Liver (tissue), 9 donors: ENCODE results near the gene RBM23. TPM values are rescaled to one million over a fixed set of nuclear protein-coding genes. Genes with fewer than 3 reads are reported as not detected.

Experiments
- DNase-seq: peaks from one replicate; pipeline ENCODE4 v3.0.0-alpha.2; 2017; ENCODE audit warnings: low spot score
- H3K27ac ChIP-seq, 2 donors: one replicate each; pipeline ENCODE4 v1.7.0; 2013; ENCODE audit warnings: inconsistent platforms in 2 of 2, low read length in 2 of 2, control low read depth in 1 of 2, low read depth in 1 of 2, mild to moderate bottlenecking in 1 of 2
- H3K27me3 ChIP-seq, 4 donors: one replicate each; pipeline versions ENCODE4 v1.6.1 to v1.7.0; 2013; ENCODE audit warnings: low read length in 3 of 4, inconsistent platforms in 1 of 4, mild to moderate bottlenecking in 1 of 4, moderate library complexity in 1 of 4; ENCODE audit not compliant: control insufficient read depth in 4 of 4, insufficient read depth in 4 of 4
- H3K36me3 ChIP-seq, 4 donors: one replicate each; pipeline versions ENCODE4 v1.6.1 to v1.7.0; 2013; ENCODE audit warnings: low read length in 3 of 4, mild to moderate bottlenecking in 3 of 4, low read depth in 1 of 4, moderate library complexity in 1 of 4; ENCODE audit not compliant: control insufficient read depth in 4 of 4, insufficient read depth in 3 of 4
- H3K4me1 ChIP-seq, 4 donors: one replicate each; pipeline versions ENCODE4 v1.6.1 to v1.7.0; 2013; ENCODE audit warnings: low read length in 3 of 4, mild to moderate bottlenecking in 3 of 4, moderate library complexity in 1 of 4; ENCODE audit not compliant: control insufficient read depth in 4 of 4, insufficient read depth in 4 of 4
- H3K4me3 ChIP-seq, 3 donors: one replicate each; pipeline versions ENCODE4 v1.6.1 to v1.7.0; 2013; ENCODE audit warnings: low read length in 3 of 3, control low read depth in 1 of 3, low read depth in 1 of 3, mild to moderate bottlenecking in 1 of 3
- H3K9ac ChIP-seq, 2 donors: one replicate each; pipeline ENCODE4 v1.7.0; 2013; ENCODE audit warnings: low read length in 2 of 2, mild to moderate bottlenecking in 2 of 2, moderate library complexity in 2 of 2, control low read depth in 1 of 2, low read depth in 1 of 2
- H3K9me3 ChIP-seq, 4 donors: one replicate each; pipeline versions ENCODE4 v1.6.1 to v1.7.0; 2013; ENCODE audit warnings: low read length in 3 of 4; ENCODE audit not compliant: control insufficient read depth in 4 of 4
- EGR1 ChIP-seq, 2 donors: IDR thresholded peaks; 2 replicates each; pipeline ENCODE4 v1.6.1; 2016 to 2018; ENCODE audit warnings: antibody characterized with exemption in 2 of 2, low read depth in 2 of 2
- FOXA1 ChIP-seq: IDR thresholded peaks from 2 replicates; pipeline ENCODE4 v1.6.1; 2016; ENCODE audit warnings: antibody characterized with exemption
- FOXA2 ChIP-seq: IDR thresholded peaks from 2 replicates; pipeline ENCODE4 v1.6.1; 2016; ENCODE audit warnings: antibody characterized with exemption
- GABPA ChIP-seq, 2 donors: IDR thresholded peaks in 1 of 2; conservative IDR thresholded peaks in 1 of 2; 2 replicates each; pipeline ENCODE4 v1.6.1; 2016; ENCODE audit warnings: antibody characterized with exemption in 2 of 2, mild to moderate bottlenecking in 1 of 2, moderate library complexity in 1 of 2
- HNF4A ChIP-seq, 2 donors: conservative IDR thresholded peaks; 2 replicates each; pipeline ENCODE4 v1.6.1; 2016; ENCODE audit warnings: antibody characterized with exemption in 2 of 2, mild to moderate bottlenecking in 2 of 2
- HNF4G ChIP-seq: IDR thresholded peaks from 2 replicates; pipeline ENCODE4 v1.6.1; 2016; ENCODE audit warnings: antibody characterized with exemption
- JUND ChIP-seq, 2 donors: IDR thresholded peaks; 2 replicates each; pipeline ENCODE4 v1.6.1; 2016; ENCODE audit warnings: antibody characterized with exemption in 2 of 2
- NR2F2 ChIP-seq: IDR thresholded peaks from 2 replicates; pipeline ENCODE4 v1.6.1; 2016; ENCODE audit warnings: antibody characterized with exemption
- RAD21 ChIP-seq, 2 donors: IDR thresholded peaks; 2 replicates each; pipeline ENCODE4 v1.6.1; 2016; ENCODE audit warnings: antibody characterized with exemption in 2 of 2, mild to moderate bottlenecking in 2 of 2
- RXRA ChIP-seq, 2 donors: IDR thresholded peaks; 2 replicates each; pipeline ENCODE4 v1.6.1; 2017 to 2018; ENCODE audit warnings: antibody characterized with exemption in 2 of 2, mild to moderate bottlenecking in 1 of 2
- SP1 ChIP-seq: IDR thresholded peaks from 2 replicates; pipeline ENCODE4 v1.6.1; 2018; ENCODE audit warnings: antibody characterized with exemption, mild to moderate bottlenecking
- TAF1 ChIP-seq: conservative IDR thresholded peaks from 2 replicates; pipeline ENCODE4 v1.6.1; 2016; ENCODE audit warnings: antibody characterized with exemption, mild to moderate bottlenecking
- YY1 ChIP-seq: IDR thresholded peaks from 2 replicates; pipeline ENCODE4 v1.6.1; 2016; ENCODE audit warnings: antibody characterized with exemption, mild to moderate bottlenecking
- WGBS: extraction: QIAGEN DNeasy Blood & Tissue Kit; methylation state at CpG from one replicate; pipeline ENCODE4 v1.1.7; 2013; 5-methylcytosine and 5-hydroxymethylcytosine counted together
- polyA plus RNA-seq, 2 donors: library from polyadenylated mRNA; stranded (reverse) in 1 of 2; unstranded in 1 of 2; fragments of 200-250 nt in 1 of 2; fragments of >200 nt in 1 of 2; fragmentation: Nextera tagmentation in 1 of 2; extraction: Ambion mirVana in 1 of 2; gene quantifications; one replicate each; pipeline versions ENCODE4 v1.2.1 to v1.2.3, GENCODE V29; 2013 to 2015
- total RNA-seq, 2 donors: library from RNA; depleted of rRNA; stranded (reverse); fragments of >200 nt; gene quantifications; one replicate each; pipeline ENCODE4 v1.2.3, GENCODE V29; 2014
- TF ChIP-seq, protein P1 (sequence below): IDR thresholded peaks from 2 replicates; pipeline ENCODE4 v1.6.1; 2016; ENCODE audit warnings: antibody characterized with exemption
- TF ChIP-seq, protein P2 (sequence below): IDR thresholded peaks from 2 replicates; pipeline ENCODE4 v1.6.1; 2016; ENCODE audit warnings: antibody characterized with exemption
- TF ChIP-seq, protein P3 (sequence below): IDR thresholded peaks from 2 replicates; pipeline ENCODE4 v1.6.1; 2016; ENCODE audit warnings: antibody characterized with exemption
- TF ChIP-seq, protein P4 (sequence below): IDR thresholded peaks from 2 replicates; pipeline ENCODE4 v1.6.1; 2016; ENCODE audit warnings: antibody characterized with exemption, mild to moderate bottlenecking
- donor health status: healthy.
- donor health status: healthy.
- donor health status: healthy.
- donor health status: healthy.
- donor health status: healthy.

Gene RBM23
- total and polyA plus RNA-seq, 4 donors, result 22.3 to 242 (median 31.4) TPM

DNA sequence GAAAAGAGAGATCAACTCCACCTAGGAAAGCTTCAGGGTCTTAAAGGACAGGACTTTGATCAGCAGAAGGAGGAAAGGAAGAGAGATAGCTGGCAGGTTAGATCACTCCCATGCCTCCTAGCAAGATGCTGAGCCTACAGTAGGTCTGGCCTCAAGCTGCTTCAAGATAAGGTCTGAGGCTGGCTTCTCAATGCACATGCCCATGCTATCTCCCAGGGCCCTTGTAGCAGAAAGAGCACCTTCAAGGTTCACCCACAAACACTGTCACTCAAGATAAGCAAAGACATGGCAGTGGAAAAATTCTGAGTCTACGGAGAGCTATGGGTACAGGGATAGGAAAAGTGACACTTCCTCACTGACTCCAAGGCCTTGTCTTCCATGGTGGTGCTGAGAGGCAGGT lies 21.6 kb downstream of the RBM23 start (continued):
- TF ChIP-seq JUND (IDR thresholded peaks at IDR 0.05), result no peak
- TF ChIP-seq, protein P1, sequence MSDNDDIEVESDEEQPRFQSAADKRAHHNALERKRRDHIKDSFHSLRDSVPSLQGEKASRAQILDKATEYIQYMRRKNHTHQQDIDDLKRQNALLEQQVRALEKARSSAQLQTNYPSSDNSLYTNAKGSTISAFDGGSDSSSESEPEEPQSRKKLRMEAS, result no peak
- TF ChIP-seq TAF1, result no peak

DNA sequence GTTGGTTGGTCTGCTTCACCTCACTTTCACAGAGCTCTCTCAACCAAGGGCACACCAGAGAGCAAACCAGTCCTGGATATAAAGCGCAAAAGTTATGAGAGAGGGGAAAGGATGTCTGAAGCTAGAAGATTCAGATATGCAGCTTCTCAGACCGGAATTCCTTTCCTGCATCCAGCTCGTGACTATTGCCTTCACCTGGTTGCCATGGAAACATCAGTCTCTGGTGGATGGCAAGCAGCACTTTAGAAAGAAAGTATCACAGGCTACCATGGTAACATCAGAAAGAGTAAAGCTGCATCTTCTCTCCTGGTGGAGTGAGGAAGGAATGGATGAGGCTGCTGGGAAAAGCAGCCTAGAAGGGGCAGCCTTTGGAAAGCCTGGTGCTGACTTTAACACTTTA lies 22.2 kb downstream of the RBM23 start:
- no peak overlapping the region for H3K9ac ChIP-seq
- no peak overlapping the region for H3K27ac ChIP-seq
- TF ChIP-seq, protein P1, result no peak
- TF ChIP-seq FOXA2 (no peak), TAF1 (no peak), RAD21 (IDR thresholded peaks at IDR 0.05) (no peak), HNF4G (no peak), EGR1 (IDR thresholded peaks at IDR 0.05; ENCODE audit: low read depth in 2 of 2) (no peak), GABPA (IDR thresholded peaks at IDR 0.05 in 1 of 2, conservative IDR thresholded peaks at IDR 0.05 in 1 of 2) (no peak), HNF4A (conservative IDR thresholded peaks at IDR 0.05) (no peak), FOXA1 (no peak), NR2F2 (no peak), YY1 (no peak), SP1 (no peak), RXRA (IDR thresholded peaks at IDR 0.05) (no peak)
- TF ChIP-seq, protein P2, sequence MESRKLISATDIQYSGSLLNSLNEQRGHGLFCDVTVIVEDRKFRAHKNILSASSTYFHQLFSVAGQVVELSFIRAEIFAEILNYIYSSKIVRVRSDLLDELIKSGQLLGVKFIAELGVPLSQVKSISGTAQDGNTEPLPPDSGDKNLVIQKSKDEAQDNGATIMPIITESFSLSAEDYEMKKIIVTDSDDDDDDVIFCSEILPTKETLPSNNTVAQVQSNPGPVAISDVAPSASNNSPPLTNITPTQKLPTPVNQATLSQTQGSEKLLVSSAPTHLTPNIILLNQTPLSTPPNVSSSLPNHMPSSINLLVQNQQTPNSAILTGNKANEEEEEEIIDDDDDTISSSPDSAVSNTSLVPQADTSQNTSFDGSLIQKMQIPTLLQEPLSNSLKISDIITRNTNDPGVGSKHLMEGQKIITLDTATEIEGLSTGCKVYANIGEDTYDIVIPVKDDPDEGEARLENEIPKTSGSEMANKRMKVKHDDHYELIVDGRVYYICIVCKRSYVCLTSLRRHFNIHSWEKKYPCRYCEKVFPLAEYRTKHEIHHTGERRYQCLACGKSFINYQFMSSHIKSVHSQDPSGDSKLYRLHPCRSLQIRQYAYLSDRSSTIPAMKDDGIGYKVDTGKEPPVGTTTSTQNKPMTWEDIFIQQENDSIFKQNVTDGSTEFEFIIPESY, result no peak
- TF ChIP-seq, protein P3, sequence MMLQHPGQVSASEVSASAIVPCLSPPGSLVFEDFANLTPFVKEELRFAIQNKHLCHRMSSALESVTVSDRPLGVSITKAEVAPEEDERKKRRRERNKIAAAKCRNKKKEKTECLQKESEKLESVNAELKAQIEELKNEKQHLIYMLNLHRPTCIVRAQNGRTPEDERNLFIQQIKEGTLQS, result no peak
- TF ChIP-seq, protein P4, sequence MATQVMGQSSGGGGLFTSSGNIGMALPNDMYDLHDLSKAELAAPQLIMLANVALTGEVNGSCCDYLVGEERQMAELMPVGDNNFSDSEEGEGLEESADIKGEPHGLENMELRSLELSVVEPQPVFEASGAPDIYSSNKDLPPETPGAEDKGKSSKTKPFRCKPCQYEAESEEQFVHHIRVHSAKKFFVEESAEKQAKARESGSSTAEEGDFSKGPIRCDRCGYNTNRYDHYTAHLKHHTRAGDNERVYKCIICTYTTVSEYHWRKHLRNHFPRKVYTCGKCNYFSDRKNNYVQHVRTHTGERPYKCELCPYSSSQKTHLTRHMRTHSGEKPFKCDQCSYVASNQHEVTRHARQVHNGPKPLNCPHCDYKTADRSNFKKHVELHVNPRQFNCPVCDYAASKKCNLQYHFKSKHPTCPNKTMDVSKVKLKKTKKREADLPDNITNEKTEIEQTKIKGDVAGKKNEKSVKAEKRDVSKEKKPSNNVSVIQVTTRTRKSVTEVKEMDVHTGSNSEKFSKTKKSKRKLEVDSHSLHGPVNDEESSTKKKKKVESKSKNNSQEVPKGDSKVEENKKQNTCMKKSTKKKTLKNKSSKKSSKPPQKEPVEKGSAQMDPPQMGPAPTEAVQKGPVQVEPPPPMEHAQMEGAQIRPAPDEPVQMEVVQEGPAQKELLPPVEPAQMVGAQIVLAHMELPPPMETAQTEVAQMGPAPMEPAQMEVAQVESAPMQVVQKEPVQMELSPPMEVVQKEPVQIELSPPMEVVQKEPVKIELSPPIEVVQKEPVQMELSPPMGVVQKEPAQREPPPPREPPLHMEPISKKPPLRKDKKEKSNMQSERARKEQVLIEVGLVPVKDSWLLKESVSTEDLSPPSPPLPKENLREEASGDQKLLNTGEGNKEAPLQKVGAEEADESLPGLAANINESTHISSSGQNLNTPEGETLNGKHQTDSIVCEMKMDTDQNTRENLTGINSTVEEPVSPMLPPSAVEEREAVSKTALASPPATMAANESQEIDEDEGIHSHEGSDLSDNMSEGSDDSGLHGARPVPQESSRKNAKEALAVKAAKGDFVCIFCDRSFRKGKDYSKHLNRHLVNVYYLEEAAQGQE, result no peak
- WGBS, result 91% methylated on average over 3 of the region's 3 CpGs
- no peaks in the 10 kb centered on the region for H3K4me1 ChIP-seq
- H3K4me3 ChIP-seq, result no peak overlapping the region
- DNase-seq, result no peak
- H3K27me3 ChIP-seq, result no peaks in the 10 kb centered on the region
- H3K9me3 ChIP-seq, result no peaks in the 10 kb centered on the region
- peaks cover 2 to 14% (median 10%) of the 10 kb centered on the region in 4 donors for H3K36me3 ChIP-seq

DNA sequence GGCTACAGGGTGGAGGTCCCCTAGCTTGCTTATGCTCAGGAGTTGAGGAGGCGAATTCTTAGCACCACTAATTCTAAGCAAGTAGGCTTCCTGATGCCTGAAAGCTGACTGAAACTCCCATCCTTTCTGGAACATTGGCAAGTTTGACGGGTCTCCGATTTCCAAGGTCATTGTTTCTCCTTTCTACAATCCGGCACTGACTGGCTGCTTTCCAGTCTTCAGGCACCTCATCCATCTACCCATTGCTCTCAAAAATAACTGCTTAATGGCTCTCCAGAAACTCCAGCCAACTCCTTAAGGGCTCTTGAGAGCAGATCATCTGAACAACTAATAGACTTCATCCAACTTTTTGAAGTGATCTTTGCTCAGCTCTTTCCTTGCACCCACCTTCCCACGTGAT lies 22.6 kb downstream of the RBM23 start:
- WGBS, result 72% methylated on average over 5 of the region's 5 CpGs

More for the DNA sequence above, 22.6 kb downstream of the RBM23 start:
- no peak overlapping the region for H3K27ac ChIP-seq
- H3K9me3 ChIP-seq, result no peaks in the 10 kb centered on the region
- TF ChIP-seq, protein P2, result no peak
- TF ChIP-seq GABPA (IDR thresholded peaks at IDR 0.05 in 1 of 2, conservative IDR thresholded peaks at IDR 0.05 in 1 of 2) (no peak), YY1 (no peak), HNF4G (no peak), JUND (IDR thresholded peaks at IDR 0.05) (no peak), SP1 (no peak), TAF1 (no peak)
- TF ChIP-seq, protein P3, result no peak
- DNase-seq, result no peak
- no peaks in the 10 kb centered on the region for H3K4me1 ChIP-seq
- no peaks in the 10 kb centered on the region for H3K27me3 ChIP-seq
- peaks cover 0 to 10% (median 7%) of the 10 kb centered on the region in 4 donors for H3K36me3 ChIP-seq
- H3K9ac ChIP-seq, result no peak overlapping the region
- no peak overlapping the region for H3K4me3 ChIP-seq
